ENCODE measurements around the gene SEZ6L2.
"Not testable (repeated sequence)": the region's sequence is repeated elsewhere in the genome, so short reads cannot be mapped to it uniquely, and the experiment has no call there.

SEZ6L2 gene

GRCh38 chr16:29911676-29912010, 12.3 kb upstream of the SEZ6L2 start:
- Histone ChIP-seq H3K9me3 (no peaks in the 10 kb centered on the region), H3K4me1 (no peaks in the 10 kb centered on the region), H3K27me3 (no peaks in the 10 kb centered on the region), H3K36me3 (peaks cover 14% of the 10 kb centered on the region), H3K4me3 (ENCODE audit: low read depth, low read length) (no peak overlapping the region)
- no peak for DNase-seq
- TF ChIP-seq CTCF (IDR thresholded peaks at IDR 0.05; ENCODE audit: low read depth, low read length): no peak

GRCh38 chr16:29910819-29911675, 11.7 kb upstream of the SEZ6L2 start:
- DNase-seq: no peak
- Histone ChIP-seq H3K4me1 (no peaks in the 10 kb centered on the region), H3K9me3 (no peaks in the 10 kb centered on the region), H3K27me3 (no peaks in the 10 kb centered on the region), H3K36me3 (peaks cover 16% of the 10 kb centered on the region), H3K4me3 (ENCODE audit: low read depth, low read length) (no peak overlapping the region)
- no peak; the same call in 1 of the 2 replicates for TF ChIP-seq CTCF (IDR thresholded peaks at IDR 0.05; ENCODE audit: low read depth, low read length)

GRCh38 chr16:29909851-29910250, 10.5 kb upstream of the SEZ6L2 start:
- H3K4me1 ChIP-seq; H3K4me3 ChIP-seq (ENCODE audit: low read depth, low read length); H3K9me3 ChIP-seq; H3K27me3 ChIP-seq; DNase-seq: not testable (repeated sequence)
- peaks cover 21% of the 10 kb centered on the region for H3K36me3 ChIP-seq

- no peak for DNase-seq
- H3K4me3 ChIP-seq (ENCODE audit: low read depth, low read length): no peak overlapping the region
- no peaks in the 10 kb centered on the region for H3K27me3 ChIP-seq
- H3K36me3 ChIP-seq: peaks cover 24% of the 10 kb centered on the region
- H3K9me3 ChIP-seq: no peaks in the 10 kb centered on the region
- no peak for TF ChIP-seq CTCF (IDR thresholded peaks at IDR 0.05; ENCODE audit: low read depth, low read length)
- no peaks in the 10 kb centered on the region for H3K4me1 ChIP-seq
These were observed 10.0 kb upstream of the SEZ6L2 start for GRCh38 chr16:29909391-29909790.

- Histone ChIP-seq H3K27me3 (no peaks in the 10 kb centered on the region), H3K4me1 (no peaks in the 10 kb centered on the region), H3K36me3 (peaks cover 26% of the 10 kb centered on the region), H3K9me3 (no peaks in the 10 kb centered on the region), H3K4me3 (ENCODE audit: low read depth, low read length) (no peak overlapping the region)
- TF ChIP-seq CTCF (IDR thresholded peaks at IDR 0.05; ENCODE audit: low read depth, low read length): no peak
- no peak for DNase-seq
These were observed 9.4 kb upstream of the SEZ6L2 start for GRCh38 chr16:29908719-29909220.

- Histone ChIP-seq H3K4me3 (ENCODE audit: low read depth, low read length) (no peak overlapping the region), H3K9me3 (no peaks in the 10 kb centered on the region), H3K27me3 (no peaks in the 10 kb centered on the region), H3K36me3 (peaks cover 34% of the 10 kb centered on the region), H3K4me1 (no peaks in the 10 kb centered on the region)
- DNase-seq: no peak
- TF ChIP-seq CTCF (IDR thresholded peaks at IDR 0.05; ENCODE audit: low read depth, low read length): no peak
These were observed 8.6 kb upstream of the SEZ6L2 start for GRCh38 chr16:29907973-29908372.
